NOMO-1 treated with dmso at 0.1 percent for 144 hours (cell line): Measurements from ENCODE around the gene MTHFD1L.

Experiments used
- DNase-seq: peaks from one replicate; lab custom pipeline; 2025; ENCODE audit not compliant: unreplicated experiment; lab: John Stamatoyannopoulos, UW

Gene MTHFD1L

DNA sequence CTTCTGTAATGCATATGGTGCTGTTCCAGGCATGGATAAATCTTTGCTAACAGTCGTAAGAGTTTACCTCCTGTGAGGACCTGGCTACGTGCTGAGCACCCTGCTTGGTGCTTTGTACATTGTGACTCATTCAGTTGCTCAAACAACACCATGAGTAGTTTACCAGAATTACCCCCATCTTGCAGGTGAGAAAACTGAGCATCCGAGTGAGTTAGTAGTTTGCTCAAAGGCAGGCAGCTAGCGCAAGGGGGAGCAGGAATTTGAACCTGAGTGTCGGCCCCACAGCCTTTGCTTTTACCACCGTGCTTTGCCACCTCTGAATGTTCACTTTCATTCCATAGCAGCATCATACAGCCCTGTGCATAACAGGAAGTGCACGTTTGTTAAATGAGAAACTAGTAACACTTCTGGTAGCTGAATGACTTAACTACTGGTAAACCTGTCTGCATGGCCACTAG lies 121.9 kb downstream of the MTHFD1L start:
- no peak for DNase-seq

DNA sequence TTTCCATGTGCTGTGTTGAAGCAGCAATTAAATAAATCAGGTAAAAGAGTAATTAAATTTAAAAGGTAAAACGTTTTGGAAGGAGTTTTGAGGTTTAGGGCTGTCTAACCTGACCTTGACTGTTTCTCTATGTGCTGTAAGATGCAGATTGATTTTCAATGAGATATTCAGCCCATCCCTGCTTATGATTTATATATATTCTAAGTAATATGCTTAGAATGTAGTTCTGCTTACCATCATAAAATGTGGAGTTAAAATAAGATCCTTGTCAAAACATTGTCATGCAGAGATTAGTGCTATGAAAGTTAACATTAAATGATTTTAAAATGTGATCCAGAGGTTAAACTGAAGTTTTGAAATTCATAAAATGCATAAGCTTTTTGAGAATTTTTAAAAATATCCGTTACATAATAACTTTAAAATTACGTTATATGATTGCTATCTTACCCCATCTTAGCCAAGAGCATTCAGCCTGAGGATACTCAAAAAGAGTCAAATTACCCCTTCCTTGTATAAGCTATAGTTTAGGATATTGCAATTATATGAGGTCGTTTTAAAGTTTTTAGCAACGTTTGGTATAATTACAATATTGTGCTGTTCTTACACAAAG lies 122.5 kb downstream of the MTHFD1L start:
- no peak for DNase-seq

DNA sequence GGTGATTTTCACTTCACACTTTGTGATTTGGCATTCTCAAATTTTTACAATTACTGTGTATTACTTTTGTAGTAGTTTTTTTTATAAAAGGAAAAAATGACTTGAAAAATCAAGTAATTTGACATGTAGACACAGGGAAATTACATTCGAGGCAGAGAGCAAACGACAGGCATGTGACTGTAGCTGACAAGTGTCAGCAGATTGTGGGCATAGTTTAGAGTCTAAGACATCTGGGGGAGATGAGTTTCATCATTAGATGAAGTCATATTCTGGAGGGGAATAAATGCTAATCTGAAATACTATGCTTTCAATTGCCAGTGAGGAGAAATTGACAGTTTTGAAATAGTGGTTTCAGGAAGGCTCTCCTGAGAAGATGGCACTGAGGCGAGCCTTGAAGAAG lies 126.0 kb downstream of the MTHFD1L start:
- no peak for DNase-seq

DNA sequence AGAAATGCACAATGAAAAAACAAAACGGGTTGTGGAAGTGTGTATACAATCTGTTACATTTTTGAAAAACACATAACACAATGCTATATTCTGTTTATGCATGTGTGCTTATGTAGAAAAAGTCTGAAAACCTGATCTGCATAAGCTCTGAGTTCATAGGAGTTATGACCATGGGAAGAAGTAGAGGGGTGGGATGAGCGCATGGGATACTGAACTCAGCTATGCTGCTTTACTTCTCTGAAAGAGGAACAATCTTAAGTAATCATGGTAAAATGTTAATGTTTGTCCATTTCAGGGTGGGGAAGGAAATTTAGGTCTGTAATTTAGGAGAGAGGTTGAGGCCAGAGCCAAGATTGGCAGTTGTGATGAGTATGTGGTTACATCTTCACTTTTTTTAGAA lies 126.8 kb downstream of the MTHFD1L start:
- no peak for DNase-seq

DNA sequence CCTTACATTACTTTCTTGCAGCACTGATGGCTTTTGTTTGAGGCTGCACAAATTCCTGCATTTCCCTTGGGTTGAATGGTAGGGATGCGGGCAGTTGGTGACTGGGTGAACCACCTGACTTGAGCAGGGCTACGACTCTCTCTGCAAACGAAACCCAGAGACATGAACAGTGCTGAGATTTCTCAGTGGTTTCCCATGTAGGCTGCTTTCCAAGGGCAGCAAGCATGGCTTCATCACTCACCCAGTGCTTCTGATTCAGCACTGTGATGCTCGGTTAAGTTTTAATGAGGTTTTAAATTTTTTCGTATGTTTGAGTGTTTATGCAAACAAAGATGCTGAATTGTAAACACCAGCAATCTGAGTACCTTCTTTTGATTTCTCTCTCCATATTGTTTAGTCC lies 127.2 kb downstream of the MTHFD1L start:
- no peak for DNase-seq

DNA sequence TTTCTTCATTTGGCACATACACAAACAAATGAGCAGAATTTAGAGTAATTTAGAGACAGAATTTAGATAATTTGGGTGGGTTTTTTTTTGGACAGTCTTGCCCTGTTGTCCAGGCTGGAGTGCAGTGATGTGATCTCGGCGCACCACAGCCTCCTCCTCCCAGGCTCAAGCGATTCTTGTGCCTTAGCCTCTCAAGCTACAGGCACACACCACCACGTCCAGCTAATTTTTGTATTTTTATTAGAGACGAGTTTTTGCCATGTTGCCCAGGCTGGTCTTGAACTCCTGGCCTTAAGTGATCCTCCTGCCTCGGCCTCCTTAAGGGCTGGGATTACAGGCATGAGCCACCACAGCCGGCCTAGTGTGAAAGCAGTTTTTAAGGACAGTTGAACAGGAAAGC lies 127.8 kb downstream of the MTHFD1L start:
- DNase-seq = no peak

DNA sequence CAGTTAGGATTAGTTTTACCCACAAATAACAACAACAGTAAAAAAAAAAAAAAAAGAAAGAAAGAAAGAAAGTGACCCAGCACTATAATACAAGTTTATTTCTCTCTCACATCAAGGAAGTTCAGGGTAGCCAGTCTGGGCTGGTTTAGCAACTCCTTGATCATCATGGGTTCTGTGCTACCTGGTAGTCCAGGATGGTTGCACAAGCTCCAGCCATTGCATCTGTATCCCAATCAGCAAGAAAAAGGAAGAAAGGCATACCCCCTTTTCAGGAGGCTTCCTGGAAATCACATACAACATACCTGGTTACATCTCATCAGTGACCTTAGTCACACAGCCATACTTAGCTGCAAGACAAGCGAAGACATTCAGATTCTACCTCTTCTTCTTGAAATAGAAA lies 128.5 kb downstream of the MTHFD1L start:
- no peak for DNase-seq

DNA sequence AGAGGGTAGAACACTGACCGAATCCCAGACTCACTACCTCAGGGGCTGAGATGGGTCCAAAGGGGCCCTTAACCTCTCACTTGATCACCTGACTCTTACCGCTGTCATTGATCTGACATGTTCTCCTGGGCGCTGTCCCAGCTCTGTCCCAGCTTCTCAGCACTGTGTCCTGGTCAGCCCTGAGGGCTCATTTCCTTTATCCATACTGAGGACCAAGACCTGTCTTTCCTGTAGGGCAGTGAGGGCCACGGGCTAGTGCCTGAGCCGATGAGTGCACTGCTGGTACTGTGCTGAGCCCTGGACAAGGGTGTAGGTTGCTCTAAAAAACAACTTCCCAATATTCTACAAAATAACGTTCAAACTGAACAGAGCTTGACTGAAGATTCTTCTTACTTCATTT lies 131.5 kb downstream of the MTHFD1L start:
- DNase-seq = no peak

DNA sequence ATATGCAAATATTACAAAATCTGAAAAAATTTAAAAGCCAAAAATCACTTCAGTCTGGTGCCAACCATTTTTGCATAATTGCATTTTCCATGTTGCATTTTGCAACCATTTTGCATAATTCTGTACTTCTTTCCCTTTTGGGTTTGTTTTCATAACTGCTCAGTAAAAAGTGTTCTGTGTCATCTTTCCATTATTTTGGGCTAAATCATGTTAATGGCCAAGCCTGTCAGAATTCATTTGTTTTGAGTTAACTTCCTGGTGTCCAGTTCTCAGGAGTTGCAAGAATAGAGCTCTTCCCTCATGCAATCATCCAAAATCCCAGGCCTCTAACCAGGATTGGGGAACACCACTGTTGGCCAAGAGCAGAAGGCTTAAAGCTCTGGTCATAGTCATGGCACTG lies 133.6 kb downstream of the MTHFD1L start:
- no peak for DNase-seq

DNA sequence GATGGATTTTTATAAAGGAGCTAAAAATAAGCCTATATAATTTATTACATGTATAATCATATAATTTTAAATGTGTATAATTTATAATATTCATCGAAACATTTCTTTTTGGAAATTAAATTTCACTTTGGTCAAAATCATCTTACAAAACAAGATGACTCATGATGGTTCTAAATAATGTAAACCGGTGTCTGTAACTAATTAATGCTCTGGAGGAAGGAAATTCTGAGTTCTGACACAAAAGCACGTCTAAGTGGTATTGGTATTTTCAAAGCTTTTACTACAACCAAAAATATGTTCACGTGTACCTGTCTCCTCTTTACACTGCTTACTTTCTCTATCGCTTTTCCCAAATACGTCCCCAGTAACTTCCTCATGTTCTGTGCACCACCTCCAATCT lies 134.1 kb downstream of the MTHFD1L start:
- no peak for DNase-seq

DNA sequence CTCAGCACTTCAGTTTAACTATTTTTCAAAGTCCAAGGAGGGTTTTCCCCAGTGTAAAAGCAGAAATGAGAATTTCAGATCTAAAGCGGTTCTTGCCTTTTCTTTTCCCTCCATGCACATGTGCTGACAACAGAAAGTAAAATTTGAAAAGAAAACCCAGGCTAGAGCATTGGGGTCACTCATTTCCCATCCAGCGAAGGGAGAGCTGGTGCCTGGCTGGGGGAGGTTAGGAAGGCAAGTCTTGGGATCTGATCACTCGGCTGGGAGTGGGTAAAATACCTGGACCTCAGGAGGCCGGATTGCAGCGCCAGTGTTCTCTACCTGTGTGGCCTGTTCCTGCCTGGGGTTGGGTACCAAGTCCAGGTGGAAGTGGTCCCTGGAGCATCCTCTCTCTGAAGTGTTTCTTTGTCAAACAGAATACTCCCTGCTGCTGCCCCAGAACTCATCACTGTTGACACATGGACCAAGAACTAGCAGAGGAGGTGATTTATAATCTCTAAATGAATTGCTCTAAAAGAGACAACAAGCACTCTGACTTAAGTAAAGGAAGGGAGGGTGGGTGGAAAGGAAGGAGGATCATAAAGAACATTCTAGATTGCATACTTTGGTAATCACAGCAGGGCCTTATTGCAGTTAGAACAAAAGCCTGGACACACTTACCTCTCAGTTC lies 136.0 kb downstream of the MTHFD1L start:
- DNase-seq = no peak

DNA sequence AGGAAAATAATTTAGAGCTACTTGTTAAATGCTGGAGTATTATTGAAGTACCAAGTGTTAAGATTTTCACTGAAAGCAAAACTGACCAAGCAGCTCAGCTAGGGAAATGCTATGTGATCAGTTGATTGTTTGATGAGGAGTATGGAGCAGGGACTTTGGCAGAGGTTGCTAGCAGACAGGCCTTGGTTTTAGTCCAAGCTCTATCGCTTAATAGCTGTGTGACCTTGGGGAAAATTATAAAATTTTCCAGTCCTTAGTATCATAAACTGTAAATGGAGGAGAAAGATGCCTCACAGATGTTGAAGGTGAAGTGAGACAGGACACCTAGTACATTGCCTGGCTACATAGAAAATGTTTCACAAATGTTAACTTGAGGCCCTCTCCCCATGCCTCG lies 136.6 kb downstream of the MTHFD1L start:
- DNase-seq = no peak

DNA sequence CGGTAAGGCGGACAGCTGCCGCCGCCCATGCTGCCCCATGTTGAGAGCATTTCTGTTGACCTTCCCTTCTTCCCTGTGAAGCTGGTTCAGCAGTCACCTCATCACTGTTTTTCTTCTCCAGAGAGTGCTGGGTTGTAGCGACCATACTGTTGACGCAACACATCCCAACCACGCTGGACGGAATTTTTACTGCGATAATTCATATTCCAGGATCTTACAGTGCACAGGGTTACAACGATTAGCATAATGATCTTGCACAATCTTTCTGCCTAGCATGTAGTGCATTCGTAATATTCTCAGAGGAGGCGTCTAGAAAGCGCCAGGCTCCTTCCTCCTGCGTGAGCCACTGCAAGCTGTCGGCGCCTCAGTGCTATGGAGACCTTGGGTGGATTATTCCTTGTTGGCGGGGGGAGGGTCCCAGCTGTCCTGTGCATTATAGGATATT lies 137.0 kb downstream of the MTHFD1L start:
- no peak for DNase-seq

DNA sequence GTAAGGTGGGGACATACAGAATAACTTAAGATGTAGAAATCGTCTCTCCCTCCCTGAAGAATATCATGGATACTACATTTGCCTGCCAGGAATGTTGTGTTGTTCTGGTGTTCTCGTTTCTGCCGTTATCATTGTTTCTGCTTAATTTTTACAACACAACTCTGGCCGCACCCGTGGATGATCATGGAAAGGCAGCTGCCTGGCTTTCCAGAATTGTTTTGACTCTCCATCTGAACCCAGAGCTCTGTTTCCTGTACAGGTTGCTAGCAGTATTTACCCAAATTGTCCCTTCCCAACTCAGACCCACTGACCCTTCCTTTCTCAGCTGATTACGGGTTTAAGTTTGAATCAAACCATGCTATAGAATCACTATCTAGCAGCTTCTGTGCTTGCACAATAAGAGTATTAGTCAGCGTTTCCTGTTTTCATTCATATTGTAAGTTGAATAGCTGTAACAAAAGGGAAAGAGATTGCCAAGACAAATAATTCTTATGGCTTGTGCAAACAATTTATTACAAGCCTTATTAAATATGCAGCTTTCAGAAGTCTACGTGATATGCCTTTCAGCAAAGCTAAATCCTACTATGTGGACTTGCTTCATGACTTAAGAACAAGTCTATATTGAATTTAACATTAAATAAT lies 139.0 kb downstream of the MTHFD1L start:
- no peak for DNase-seq

DNA sequence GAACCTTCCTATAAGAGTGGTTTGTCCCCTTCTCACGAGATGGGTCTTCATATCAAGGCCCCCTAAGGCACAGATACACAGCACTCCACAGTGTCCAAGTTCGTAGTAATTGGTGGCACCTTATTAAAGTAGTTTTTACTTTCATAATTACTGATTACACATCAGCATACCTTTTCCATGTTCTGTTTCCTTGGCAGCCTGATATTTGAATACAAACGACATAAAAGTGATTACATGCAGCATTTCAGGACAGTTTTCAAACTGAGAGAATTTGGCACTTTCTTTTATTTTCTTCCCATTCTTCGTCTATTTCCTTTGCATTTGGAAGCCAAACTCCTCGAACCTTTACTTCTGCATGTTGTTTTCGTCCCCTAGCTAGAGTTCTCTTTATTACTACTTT lies 139.7 kb downstream of the MTHFD1L start:
- DNase-seq = no peak

DNA sequence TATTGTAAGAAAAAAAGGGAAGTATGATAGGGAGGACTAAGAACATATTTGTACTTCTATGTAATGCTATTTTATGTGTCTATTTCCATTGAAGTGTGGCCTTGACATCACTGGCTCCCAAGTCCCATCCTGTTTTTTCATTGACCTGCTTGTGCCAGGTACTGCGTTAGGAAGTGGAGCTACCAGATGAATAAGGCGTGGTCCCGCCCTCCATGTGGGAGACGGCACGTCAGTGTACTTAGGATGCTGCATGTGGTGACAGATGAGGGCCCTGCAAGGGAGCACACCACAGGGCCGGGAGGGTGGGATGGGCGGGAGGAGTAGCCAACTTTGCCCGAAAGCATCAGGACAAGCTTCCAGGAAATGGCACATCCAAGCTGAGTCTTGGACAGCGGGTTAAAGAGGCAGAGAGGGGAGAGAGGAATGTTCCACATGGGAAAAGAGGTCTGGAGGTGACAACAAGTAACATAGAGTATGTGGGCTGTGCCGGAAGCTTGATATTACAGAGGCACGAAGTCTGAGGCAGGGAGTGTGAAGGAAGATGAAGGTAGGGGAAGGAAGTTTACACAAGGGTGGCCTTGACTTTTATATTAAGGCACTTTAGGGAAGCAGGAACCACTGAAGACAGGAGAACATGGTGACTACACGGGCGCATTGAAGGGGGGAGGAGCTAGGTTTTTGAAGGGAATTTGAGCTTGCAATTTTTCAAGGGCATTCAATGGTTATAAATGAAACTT lies 140.6 kb downstream of the MTHFD1L start:
- DNase-seq = no peak

DNA sequence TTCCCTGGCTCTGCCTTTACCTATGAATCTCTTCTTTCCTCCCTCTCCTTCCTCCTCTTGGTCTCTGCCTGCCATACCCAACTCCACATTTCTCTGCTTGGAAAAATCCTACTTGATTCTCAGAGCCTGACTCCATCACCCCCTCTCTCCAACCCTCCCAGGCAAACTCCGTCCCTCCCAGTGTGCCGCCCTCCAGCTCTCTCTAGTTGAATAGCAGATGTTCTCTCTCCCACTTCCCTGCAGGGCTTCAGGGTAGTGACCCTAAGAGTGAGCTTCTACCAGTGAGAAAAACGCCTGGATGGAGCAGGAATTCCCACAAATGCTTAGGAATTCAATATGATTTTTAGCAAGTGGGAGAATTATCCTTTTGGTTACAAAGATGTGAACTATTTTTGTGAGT lies 141.6 kb downstream of the MTHFD1L start:
- no peak for DNase-seq

DNA sequence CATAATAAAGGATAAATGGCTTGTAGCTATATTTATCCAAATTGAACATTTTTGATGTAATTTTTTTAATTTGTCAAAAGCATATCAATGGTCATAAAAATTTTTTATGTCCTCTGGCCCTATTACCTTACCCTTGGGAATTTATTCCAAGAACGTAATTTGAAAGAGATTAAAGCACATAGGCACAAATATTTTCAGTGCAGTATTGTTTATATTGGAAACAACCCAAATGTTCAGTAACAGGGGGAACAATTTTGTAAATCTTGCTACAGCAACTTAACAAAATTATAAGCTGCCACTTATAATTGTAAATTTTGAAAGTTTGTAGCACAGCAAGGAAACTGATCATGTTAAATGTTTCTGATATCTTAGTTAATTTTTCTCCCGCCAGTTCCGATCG lies 142.4 kb downstream of the MTHFD1L start:
- no peak for DNase-seq

DNA sequence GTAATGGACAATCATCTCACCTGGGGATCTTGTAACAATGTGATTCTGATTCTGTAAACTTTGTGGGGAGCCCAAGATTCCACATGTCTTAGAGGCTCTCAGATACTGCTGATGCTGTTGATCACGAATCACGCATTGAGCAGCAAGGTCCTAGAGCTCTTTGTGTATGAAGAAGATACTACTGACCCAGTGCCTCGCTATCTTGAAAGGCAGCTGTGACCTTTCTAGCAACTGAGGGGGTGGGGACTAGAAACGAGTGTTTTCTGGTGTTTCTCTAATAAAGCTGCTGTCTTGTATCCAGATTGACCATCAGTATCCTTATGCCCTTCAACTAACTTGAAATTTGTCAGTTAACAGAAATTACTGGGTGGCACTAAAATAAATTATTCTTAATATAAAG lies 142.9 kb downstream of the MTHFD1L start:
- DNase-seq = no peak

DNA sequence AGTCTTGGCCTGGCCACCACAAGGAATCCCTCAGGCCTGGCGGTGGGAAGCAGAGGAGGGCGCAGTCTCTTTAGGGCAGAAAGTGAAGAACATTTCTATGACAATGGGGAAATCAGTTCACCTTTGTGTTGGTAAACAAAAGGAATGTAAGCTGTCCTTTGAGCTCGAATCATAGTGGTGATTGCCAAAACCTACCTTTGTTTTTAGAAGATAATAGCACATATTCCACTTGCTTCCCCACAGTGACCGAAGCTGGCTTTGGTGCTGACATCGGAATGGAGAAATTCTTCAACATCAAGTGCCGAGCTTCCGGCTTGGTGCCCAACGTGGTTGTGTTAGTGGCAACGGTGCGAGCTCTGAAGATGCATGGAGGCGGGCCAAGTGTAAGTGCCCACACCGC lies 144.1 kb downstream of the MTHFD1L start:
- no peak for DNase-seq

DNA sequence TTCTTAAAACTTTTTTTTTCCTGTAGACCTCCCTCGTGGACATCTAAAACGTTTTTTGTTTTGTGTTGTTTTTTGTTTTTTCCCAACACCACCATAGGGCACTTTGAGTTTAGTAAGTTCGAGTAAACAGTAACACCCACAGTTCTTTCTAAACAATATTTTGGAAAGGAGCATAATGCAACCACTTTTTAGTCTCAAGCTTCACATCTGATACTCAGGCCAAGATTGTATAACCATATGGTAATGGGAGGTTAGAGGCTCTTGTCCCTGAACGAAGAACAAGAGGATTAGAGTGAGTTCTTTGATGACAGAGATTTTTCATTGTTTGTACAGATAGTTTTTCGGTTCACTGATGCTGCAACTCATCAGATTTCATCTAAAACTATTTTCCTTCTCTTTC lies 144.6 kb downstream of the MTHFD1L start:
- no peak for DNase-seq
